ENCODE measurements around the gene NDUFB6. TPM values are rescaled to one million over a fixed set of nuclear protein-coding genes. Genes with fewer than 3 reads are reported as not detected.

Gene NDUFB6
- total RNA-seq, 1 experiment from 2014 or later = 46.9 TPM

DNA sequence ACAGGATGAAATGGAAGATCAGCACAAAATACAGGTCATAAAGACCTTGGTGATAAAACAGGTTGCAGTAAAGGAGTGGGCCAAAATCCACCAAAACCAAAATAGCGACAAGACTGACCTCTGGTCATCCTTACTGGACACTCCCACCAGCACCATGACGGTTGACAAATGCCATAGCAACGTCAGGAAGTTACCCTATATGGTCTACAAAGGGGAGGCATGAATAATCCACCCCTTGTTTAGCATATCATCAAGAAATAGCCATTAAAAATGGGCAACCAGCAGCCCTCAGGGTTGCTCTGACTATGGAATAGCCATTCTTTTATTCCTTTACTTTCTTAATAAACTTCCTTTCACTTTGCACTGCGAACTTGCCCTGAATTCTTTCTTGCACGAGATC lies 6.0 kb upstream of the NDUFB6 start:
- no TSS peak for BruUV-seq (replicated peaks)
- DNase-seq = no peak
- TF ChIP-seq, protein P1, sequence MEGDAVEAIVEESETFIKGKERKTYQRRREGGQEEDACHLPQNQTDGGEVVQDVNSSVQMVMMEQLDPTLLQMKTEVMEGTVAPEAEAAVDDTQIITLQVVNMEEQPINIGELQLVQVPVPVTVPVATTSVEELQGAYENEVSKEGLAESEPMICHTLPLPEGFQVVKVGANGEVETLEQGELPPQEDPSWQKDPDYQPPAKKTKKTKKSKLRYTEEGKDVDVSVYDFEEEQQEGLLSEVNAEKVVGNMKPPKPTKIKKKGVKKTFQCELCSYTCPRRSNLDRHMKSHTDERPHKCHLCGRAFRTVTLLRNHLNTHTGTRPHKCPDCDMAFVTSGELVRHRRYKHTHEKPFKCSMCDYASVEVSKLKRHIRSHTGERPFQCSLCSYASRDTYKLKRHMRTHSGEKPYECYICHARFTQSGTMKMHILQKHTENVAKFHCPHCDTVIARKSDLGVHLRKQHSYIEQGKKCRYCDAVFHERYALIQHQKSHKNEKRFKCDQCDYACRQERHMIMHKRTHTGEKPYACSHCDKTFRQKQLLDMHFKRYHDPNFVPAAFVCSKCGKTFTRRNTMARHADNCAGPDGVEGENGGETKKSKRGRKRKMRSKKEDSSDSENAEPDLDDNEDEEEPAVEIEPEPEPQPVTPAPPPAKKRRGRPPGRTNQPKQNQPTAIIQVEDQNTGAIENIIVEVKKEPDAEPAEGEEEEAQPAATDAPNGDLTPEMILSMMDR (conservative IDR thresholded peaks at IDR 0.05) = no peak
- Histone ChIP-seq H3K4me2 (no peak overlapping the region), H2AFZ (no peak overlapping the region), H4K20me1 (ENCODE audit: insufficient read depth) (no peaks in the 10 kb centered on the region), H3K27ac (no peak overlapping the region), H3K9me3 (ENCODE audit: insufficient read depth, low read depth) (no peaks in the 10 kb centered on the region), H3K9me2 (ENCODE audit: insufficient read depth) (no peaks in the 10 kb centered on the region), H3K4me3 (no peak overlapping the region), H3K27me3 (ENCODE audit: insufficient read depth, low read depth) (no peaks in the 10 kb centered on the region), H3K4me1 (replicated peaks; ENCODE audit: insufficient read depth) (no peaks in the 10 kb centered on the region), H3K79me2 (ENCODE audit: low read depth) (no peaks in the 10 kb centered on the region), H3K36me3 (ENCODE audit: low read depth) (no peaks in the 10 kb centered on the region), H3F3A (ENCODE audit: insufficient read depth, low read depth) (no peaks in the 10 kb centered on the region)
- intact Hi-C loops (cut with micrococcal nuclease; ENCODE audit: unreplicated experiment) = loop anchor here (1.0 kb wide), 1 partner anchor 200 kb away; no protein-coding TSS in a partner anchor
- ChIA-PET POLR2A (ENCODE audit: unreplicated experiment) (no interaction called here), CTCF (interaction anchor here (4.1 kb wide), 1 partner anchor 200 kb away, joined by 59 read pairs; no protein-coding TSS in a partner anchor)

GRCh38 chr9:32577316-32577715 lies 4.4 kb upstream of the NDUFB6 start:
- H3K79me2 ChIP-seq (ENCODE audit: low read depth) = peaks cover 6% of the 10 kb centered on the region
- ChIA-PET CTCF (no interaction called here), POLR2A (ENCODE audit: unreplicated experiment) (no interaction called here)
- no peaks in the 10 kb centered on the region for H3K36me3 ChIP-seq (ENCODE audit: low read depth)
- no peaks in the 10 kb centered on the region for H4K20me1 ChIP-seq (ENCODE audit: insufficient read depth)
- peaks cover 6% of the 10 kb centered on the region; the same call in 1 of the 2 replicates for H3K4me1 ChIP-seq (replicated peaks; ENCODE audit: insufficient read depth)
- H3K27ac ChIP-seq = no peak overlapping the region
- no peak overlapping the region for H3K4me2 ChIP-seq
- H3K4me3 ChIP-seq = no peak overlapping the region
- H3K27me3 ChIP-seq (ENCODE audit: insufficient read depth, low read depth) = no peaks in the 10 kb centered on the region
- no peaks in the 10 kb centered on the region for H3K9me3 ChIP-seq (ENCODE audit: insufficient read depth, low read depth)
- H3K9me2 ChIP-seq (ENCODE audit: insufficient read depth) = no peaks in the 10 kb centered on the region
- intact Hi-C loops (cut with micrococcal nuclease; ENCODE audit: unreplicated experiment) = no loop called here
- no peak overlapping the region for H2AFZ ChIP-seq
- TF ChIP-seq, protein P1 (conservative IDR thresholded peaks at IDR 0.05) = no peak
- no peak for TF ChIP-seq EZH2 (IDR thresholded peaks at IDR 0.05; ENCODE audit: low read depth)
- H3F3A ChIP-seq (ENCODE audit: insufficient read depth, low read depth) = peaks cover 6% of the 10 kb centered on the region; the same call in 1 of the 2 replicates
- no peak for DNase-seq
- BruUV-seq (replicated peaks) = no TSS peak

- peaks cover 18% of the 10 kb centered on the region for H3K4me1 ChIP-seq (replicated peaks; ENCODE audit: insufficient read depth)
- H3K9me3 ChIP-seq (ENCODE audit: insufficient read depth, low read depth) = no peaks in the 10 kb centered on the region
- peaks cover 6% of the 10 kb centered on the region; the same call in 1 of the 2 replicates for H3F3A ChIP-seq (ENCODE audit: insufficient read depth, low read depth)
- no peak overlapping the region for H3K27ac ChIP-seq
- no peak for TF ChIP-seq EZH2 (IDR thresholded peaks at IDR 0.05; ENCODE audit: low read depth)
- TF ChIP-seq, protein P1 (conservative IDR thresholded peaks at IDR 0.05) = no peak
- H4K20me1 ChIP-seq (ENCODE audit: insufficient read depth) = peaks cover 4% of the 10 kb centered on the region; the same call in 1 of the 2 replicates
- intact Hi-C loops (cut with micrococcal nuclease; ENCODE audit: unreplicated experiment) = no loop called here
- no peaks in the 10 kb centered on the region for H3K9me2 ChIP-seq (ENCODE audit: insufficient read depth)
- peaks cover 30% of the 10 kb centered on the region for H3K79me2 ChIP-seq (ENCODE audit: low read depth)
- H3K27me3 ChIP-seq (ENCODE audit: insufficient read depth, low read depth) = no peaks in the 10 kb centered on the region
- CTCF ChIA-PET = interaction anchor here (1.6 kb wide), 1 partner anchor 48 kb away, joined by 3 read pairs; no protein-coding TSS in a partner anchor
- no TSS peak for BruUV-seq (replicated peaks)
- H3K36me3 ChIP-seq (ENCODE audit: low read depth) = no peaks in the 10 kb centered on the region
- H2AFZ ChIP-seq = no peak overlapping the region
- no peak overlapping the region for H3K4me2 ChIP-seq
- POLR2A ChIA-PET (ENCODE audit: unreplicated experiment) = no interaction called here
- DNase-seq = no peak
- no peak overlapping the region for H3K4me3 ChIP-seq
These were observed 1.9 kb upstream of the NDUFB6 start for GRCh38 chr9:32574858-32575257.

All from PC-9 (cell line).